Retinal pigment epithelial cell (primary cell): ENCODE data around the gene PTPN3.

Experiments used
- DNase-seq: peaks from one replicate; pipeline ENCODE4 v3.0.0-alpha.2; 2010; ENCODE audit warnings: low read depth
- H3K4me3 ChIP-seq: 2 replicates; pipeline ENCODE4 v1.5.1; 2011; ENCODE audit warnings: mild to moderate bottlenecking, low read length, control low read depth, moderate library complexity
- TF ChIP-seq, protein P1 (sequence below): conservative IDR thresholded peaks from 2 replicates; pipeline ENCODE4 v1.5.1; 2011; ENCODE audit warnings: low read depth, low read length, control low read depth, inconsistent platforms

PTPN3 gene

GRCh38 chr9:109399258-109399767 is 98.8 kb downstream of the PTPN3 start:
- no peak overlapping the region for H3K4me3 ChIP-seq
- DNase-seq: no peak
- TF ChIP-seq, protein P1, sequence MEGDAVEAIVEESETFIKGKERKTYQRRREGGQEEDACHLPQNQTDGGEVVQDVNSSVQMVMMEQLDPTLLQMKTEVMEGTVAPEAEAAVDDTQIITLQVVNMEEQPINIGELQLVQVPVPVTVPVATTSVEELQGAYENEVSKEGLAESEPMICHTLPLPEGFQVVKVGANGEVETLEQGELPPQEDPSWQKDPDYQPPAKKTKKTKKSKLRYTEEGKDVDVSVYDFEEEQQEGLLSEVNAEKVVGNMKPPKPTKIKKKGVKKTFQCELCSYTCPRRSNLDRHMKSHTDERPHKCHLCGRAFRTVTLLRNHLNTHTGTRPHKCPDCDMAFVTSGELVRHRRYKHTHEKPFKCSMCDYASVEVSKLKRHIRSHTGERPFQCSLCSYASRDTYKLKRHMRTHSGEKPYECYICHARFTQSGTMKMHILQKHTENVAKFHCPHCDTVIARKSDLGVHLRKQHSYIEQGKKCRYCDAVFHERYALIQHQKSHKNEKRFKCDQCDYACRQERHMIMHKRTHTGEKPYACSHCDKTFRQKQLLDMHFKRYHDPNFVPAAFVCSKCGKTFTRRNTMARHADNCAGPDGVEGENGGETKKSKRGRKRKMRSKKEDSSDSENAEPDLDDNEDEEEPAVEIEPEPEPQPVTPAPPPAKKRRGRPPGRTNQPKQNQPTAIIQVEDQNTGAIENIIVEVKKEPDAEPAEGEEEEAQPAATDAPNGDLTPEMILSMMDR: no peak

- no peak for DNase-seq
- TF ChIP-seq, protein P1: no peak
- H3K4me3 ChIP-seq: no peak overlapping the region
Measured at GRCh38 chr9:109391176-109391575, 106.9 kb downstream of the PTPN3 start.

DNA sequence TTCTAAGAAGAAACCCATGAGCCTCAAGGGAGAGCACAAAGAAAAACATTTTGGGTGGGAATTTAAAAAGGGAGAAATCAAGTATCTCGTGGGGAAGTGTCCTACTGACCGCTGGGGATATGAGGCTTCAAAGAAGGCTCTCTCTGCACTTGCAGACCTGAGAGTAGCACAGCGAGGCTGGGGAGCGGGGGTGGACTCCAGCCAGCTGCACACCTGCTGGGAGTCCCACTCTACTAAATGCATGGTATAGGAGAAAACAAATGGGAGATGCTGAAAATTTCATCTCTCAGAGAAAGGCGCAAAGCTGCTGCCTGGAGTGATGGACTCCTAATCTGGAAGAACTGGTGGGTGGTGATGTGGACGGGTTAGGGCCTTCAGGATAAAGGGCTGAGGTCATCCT is 110.3 kb downstream of the PTPN3 start:
- H3K4me3 ChIP-seq: no peak overlapping the region
- DNase-seq: no peak
- TF ChIP-seq, protein P1: no peak

DNA sequence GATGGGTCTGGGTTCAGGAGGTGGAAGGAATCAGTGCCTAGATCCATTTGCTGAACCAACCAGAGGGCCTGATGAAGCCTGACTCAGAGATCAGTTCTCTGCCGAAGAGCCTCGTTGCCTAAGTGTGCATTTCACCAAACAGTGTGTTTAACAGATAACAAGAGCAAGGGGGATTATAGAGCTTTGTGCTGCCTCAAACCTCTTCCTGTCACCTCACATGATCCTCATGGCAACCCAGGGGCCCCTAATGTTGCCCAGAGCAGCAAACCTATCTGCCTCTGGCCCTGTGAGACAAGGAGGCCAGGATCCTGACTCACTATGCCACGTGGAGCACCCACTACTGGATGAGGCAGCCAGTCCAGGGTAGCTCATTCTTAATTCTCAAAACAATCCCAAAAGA is 110.9 kb downstream of the PTPN3 start:
- no peak overlapping the region for H3K4me3 ChIP-seq
- TF ChIP-seq, protein P1: no peak
- no peak for DNase-seq

- DNase-seq: no peak
- TF ChIP-seq, protein P1: no peak
- no peak overlapping the region for H3K4me3 ChIP-seq
Measured at GRCh38 chr9:109385499-109385898, 112.6 kb downstream of the PTPN3 start.

DNA sequence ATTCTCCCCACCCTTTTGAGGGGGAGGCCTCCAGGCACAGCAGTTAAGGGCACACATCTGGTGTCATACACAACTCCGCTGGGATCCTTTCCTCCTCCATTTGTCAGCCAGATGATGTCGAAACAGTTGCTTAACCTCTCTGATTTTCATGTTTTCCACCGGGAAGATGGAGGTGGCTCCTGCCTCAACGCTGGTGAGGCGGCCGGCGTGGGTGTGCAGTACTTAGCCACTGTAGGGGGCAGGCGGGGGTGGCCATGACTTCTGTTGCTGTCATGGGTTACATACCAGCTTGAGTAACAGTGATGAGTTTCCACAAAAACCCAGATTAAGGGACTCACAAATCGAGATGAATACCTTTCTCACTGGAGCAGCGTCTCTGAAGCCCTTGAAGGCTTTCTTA is 114.2 kb downstream of the PTPN3 start:
- no peak overlapping the region for H3K4me3 ChIP-seq
- TF ChIP-seq, protein P1: no peak
- no peak for DNase-seq

DNA sequence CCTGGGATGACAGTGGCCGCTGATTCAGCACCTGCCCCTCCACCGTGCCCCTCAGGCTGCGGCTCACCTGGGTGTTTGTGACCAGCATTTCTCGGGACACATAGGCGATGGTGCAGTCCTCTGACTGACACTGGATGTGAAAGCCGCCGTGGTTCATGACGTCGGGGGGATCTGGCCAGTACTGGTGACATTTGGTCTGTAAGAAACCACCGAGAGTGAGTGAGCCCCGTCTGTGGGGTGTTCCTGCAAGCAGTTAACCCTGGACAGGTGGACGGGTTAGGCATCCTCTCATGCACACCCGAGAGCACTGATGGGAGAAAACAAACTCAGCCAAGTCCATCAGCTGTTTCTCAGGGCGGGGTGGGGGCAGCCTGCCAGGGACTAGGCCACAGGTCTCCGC is 114.8 kb downstream of the PTPN3 start:
- TF ChIP-seq, protein P1: no peak
- no peak for DNase-seq
- H3K4me3 ChIP-seq: no peak overlapping the region
